GM12892 (cell line): ENCODE measurements around the gene HAGHL.

ENCODE experiments used
- POLR2A ChIP-seq: IDR thresholded peaks from 2 replicates; pipeline ENCODE4 v1.6.1; 2011; ENCODE audit warnings: low read depth, low read length, control low read depth
- POLR2AphosphoS5 ChIP-seq: IDR thresholded peaks from 2 replicates; pipeline ENCODE4 v1.6.1; 2011; ENCODE audit warnings: low read depth, low read length, control low read depth
- TAF1 ChIP-seq: IDR thresholded peaks from 2 replicates; pipeline ENCODE4 v1.6.1; 2011; ENCODE audit warnings: low read depth, mild to moderate bottlenecking, control low read depth, low read length, borderline replicate concordance

DNA sequence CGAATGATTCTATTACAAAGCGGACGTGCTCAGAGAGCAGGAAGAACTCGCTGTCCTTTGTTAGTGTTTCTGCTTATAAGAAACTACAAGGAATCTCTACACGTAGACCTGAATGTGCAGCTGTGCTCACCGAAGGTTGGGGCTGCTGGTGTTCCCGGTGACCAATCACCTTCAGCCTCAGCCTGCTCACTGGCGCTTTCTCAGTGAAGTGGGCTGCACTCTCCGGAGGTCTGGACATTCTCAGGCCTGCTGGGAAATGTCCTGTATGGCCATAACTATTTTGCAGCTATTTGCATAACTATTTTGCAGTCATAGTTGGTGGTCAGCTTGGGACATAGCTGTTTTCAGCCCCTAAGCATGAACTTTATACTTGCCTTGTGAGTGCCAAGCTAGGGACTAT is 23.6 kb downstream of the HAGHL start:
- TF ChIP-seq TAF1 (no peak), POLR2A (no peak), POLR2AphosphoS5 (no peak)
